AG04449 (cell line): Measurements from ENCODE around the gene SEPSECS.

Source experiments
- CTCF ChIA-PET: fragments of 350-600 bp; formaldehyde crosslinking; extraction: SDS; loops from one replicate; lab custom pipeline; 2021; ENCODE audit warnings: antibody characterized with exemption; lab: Yijun Ruan, JAX
- POLR2A ChIA-PET: fragments of 400-600, 350-600 bp; formaldehyde crosslinking; extraction: SDS; loops from one replicate; lab custom pipeline; 2020; ENCODE audit warnings: antibody characterized with exemption, inconsistent platforms; lab: Yijun Ruan, JAX
- DNase-seq: peaks from one replicate; pipeline ENCODE4 v3.0.0-alpha.2; 2010; ENCODE audit warnings: low read depth, low spot score
- H3K4me3 ChIP-seq: 2 replicates; pipeline ENCODE4 v1.5.1; 2011; ENCODE audit warnings: low read depth, mild to moderate bottlenecking, control low read depth, low read length
- CTCF ChIP-seq: IDR thresholded peaks from one replicate; pipeline ENCODE4 v1.5.1; 2011; ENCODE audit warnings: mild to moderate bottlenecking, moderate library complexity, low read length, control low read depth, inconsistent platforms; ENCODE audit not compliant: insufficient read depth; ENCODE audit errors: missing control alignments

The SEPSECS gene

DNA sequence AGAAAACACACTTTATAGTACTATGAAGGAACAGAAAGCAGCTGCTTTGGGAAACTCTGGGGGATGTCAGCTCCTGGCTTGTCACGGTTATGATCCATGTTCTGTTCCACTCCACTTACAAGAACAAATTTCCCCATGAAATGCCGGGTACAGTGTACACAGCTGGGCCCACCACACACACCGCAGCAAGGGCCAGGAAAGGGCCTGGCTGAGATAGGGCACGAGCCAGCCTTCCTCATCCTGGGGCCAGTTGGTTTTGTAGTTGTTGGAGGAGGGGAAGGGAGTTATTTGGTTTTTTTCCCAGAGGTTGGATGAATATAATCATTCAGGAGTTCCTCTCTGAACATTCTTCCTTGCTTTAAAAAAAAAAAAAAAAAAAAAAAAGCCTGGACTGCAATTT is 56.8 kb downstream of the SEPSECS start:
- ChIA-PET POLR2A (no interaction called here), CTCF (no interaction called here)
- H3K4me3 ChIP-seq, result no peak overlapping the region
- no peak for TF ChIP-seq CTCF
- no peak for DNase-seq

- no peak for DNase-seq
- no peak overlapping the region for H3K4me3 ChIP-seq
- POLR2A ChIA-PET, result no interaction called here
- TF ChIP-seq CTCF, result no peak
- CTCF ChIA-PET, result interaction anchor here (1.1 to 2.1 kb wide), 2 partner anchors 37 to 43 kb away, joined by 3 to 7 read pairs; no protein-coding TSS in a partner anchor
Observed at GRCh38 chr4:25101836-25102235, 58.4 kb downstream of the SEPSECS start.

- no peak for DNase-seq
- TF ChIP-seq CTCF, result no peak
- ChIA-PET CTCF (interaction anchor here (1.1 to 2.1 kb wide), 2 partner anchors 33 to 44 kb away, joined by 5 to 7 read pairs; no protein-coding TSS in a partner anchor), POLR2A (no interaction called here)
- no peak overlapping the region for H3K4me3 ChIP-seq
Observed at GRCh38 chr4:25100710-25101109, 59.5 kb downstream of the SEPSECS start.

DNA sequence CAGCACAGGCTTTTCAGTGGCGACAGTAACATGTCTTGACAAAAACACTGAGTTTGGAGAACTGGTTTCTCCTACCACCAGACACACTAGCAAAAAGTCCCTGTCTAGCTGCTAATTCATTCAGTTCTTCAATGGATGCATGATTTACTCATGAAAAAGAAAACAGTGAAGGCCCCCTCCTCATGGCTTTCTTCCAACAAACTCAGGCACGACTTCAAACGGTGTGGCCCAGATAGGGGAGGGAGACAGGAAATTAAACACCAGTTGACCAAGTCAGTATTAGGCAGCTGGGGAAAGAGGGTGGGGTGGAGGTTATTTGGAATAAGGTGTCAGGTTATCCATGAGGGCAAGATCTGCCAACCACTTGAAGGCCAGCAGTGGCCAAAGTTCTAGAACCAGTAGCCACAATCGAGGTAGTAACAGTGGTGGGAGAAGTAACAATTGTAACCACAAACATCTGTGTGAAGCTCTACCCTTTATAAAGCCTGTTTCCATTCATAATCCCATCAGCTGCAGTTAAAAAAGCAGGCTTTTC is 60.2 kb downstream of the SEPSECS start:
- ChIA-PET POLR2A (no interaction called here), CTCF (interaction anchor here (1.1 kb wide), 1 partner anchor 33 kb away, joined by 5 read pairs; no protein-coding TSS in a partner anchor)
- H3K4me3 ChIP-seq, result no peak overlapping the region
- no peak for TF ChIP-seq CTCF
- DNase-seq, result no peak

DNA sequence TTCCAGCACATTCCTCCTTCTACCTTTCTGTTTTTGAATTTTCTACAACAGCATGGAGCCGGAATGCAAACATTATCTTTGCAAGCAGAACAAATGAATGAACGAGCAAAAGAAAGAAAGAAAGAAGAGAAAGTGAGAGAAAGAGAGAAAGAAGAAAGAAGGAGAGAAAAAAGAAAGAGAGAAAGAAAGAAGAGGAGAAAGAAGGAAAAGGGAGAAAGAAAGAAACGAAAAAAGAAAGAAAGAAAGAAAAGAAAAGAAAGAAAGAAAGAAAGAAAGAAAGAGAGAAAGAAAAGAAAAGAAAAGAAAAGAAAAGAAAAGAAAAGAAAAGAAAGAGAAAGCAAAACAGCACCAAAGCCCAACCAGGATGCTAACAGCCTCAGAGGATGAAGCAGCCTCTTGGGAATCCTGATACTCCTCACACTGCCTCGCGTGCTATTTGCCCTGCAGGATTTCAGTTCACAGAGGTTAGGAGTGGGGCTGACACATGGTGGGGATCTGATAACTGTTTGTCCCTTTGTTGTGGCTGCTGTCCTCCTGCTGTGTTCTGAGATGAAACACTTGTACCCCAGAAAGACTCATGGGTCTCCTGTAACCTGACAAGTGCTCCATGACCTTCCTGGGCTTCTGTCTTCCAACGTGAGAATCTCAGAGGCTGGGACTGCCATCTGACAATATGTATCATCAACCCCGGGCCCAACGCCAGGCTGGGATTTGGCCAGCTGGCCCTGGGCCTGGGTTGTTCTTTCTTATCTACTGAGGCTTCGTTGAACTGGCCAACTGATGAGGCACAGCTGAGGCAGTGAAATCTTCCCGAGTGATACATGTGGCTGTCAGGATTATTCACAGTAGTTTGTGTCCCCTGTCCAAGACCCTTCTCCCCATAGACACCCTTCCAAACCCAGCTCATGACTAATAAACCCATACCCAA is 61.0 kb downstream of the SEPSECS start:
- DNase-seq, result no peak
- TF ChIP-seq CTCF, result no peak
- ChIA-PET POLR2A (no interaction called here), CTCF (no interaction called here)
- no peak overlapping the region for H3K4me3 ChIP-seq

- no peak for DNase-seq
- no peak for TF ChIP-seq CTCF
- ChIA-PET POLR2A (no interaction called here), CTCF (no interaction called here)
- no peak overlapping the region for H3K4me3 ChIP-seq
Observed at GRCh38 chr4:25096981-25097443, 63.2 kb downstream of the SEPSECS start.
